ENCODE data around the gene CD19. TPM values are rescaled to one million over a fixed set of nuclear protein-coding genes. Genes with fewer than 3 reads are reported as not detected.

The CD19 gene
- not detected in 2 replicates for total RNA-seq

GRCh38 chr16:28931801-28932225, at the start of gene CD19:
Gene CD19 (plus strand): TSS chr16:28931971. CDS start chr16:28932001, 30 bp downstream.

GRCh38 chr16:28924762-28925385, 6.9 kb upstream of the CD19 start, which contains the start of gene RABEP2:
Gene RABEP2 (minus strand): TSS chr16:28925238. CDS start chr16:28925163, 75 bp downstream.

DNA sequence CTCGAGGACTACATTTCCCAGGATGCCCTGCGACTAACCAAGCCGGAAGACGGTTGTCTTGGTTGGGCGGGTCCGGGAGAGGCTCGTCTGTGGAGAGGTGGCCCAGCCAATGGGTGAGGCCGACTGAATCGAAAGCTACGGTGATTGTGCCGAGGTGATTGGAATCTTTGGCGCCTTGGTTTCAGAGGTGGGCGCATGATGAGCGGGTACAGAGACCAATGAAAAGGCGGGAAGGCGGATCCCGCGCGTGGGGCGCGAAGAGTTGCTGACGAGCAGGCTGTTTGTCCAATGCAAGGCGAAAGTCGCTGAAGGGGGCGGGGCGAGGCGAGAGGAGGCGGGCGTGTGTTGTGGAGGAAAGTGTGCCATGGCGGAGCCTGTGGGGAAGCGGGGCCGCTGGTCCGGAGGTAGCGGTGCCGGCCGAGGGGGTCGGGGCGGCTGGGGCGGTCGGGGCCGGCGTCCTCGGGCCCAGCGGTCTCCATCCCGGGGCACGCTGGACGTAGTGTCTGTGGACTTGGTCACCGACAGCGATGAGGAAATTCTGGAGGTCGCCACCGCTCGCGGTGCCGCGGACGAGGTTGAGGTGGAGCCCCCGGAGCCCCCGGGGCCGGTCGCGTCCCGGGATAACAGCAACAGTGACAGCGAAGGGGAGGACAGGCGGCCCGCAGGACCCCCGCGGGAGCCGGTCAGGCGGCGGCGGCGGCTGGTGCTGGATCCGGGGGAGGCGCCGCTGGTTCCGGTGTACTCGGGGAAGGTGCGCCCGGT, 19.1 kb downstream of the CD19 start, which contains the start of gene NFATC2IP:
NFATC2IP (plus strand) TSS at position 290 of the 762 bp plus-strand sequence; CDS start at position 365, 75 bp downstream.

GRCh38 chr16:28974437-28975157, 42.8 kb downstream of the CD19 start, which contains the start of gene SPNS1:
Gene SPNS1 (plus strand): TSS chr16:28974778. CDS start chr16:28975152, 374 bp downstream.

DNA sequence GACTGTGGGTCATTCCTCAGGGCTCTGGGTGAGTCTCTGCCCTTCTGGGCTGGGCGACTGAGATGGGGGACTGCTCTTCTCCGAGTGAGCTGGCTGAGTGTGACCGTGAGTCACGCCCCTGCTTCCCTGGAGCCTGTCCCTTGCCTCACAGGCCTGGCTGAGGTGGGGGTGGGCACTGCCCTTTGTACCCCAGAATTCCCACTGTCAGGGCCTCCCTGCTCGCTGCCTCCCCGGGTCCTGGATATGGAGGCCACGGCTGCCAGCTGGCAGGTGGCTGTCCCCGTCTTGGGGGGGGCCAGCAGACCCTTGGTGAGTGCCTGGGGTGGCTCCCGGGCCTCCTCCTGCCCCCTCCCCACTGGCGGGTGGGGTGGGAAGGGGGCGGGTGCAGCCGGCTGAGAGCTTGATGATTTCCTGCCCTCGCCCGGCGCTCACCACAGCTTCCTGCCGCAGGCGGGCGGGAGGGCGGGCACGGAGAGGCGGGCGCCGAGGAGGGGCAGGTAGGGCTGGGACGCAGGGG, 52.9 kb downstream of the CD19 start, which contains the start of gene LAT:
LAT (plus strand) TSS at position 434 of the 517 bp plus-strand sequence. CDS start 366 bp downstream, outside the sequence.

Other genes starting within 250 kb of the CD19 start
- 218 and 530 TPM in 2 replicates for gene EIF3C, start 220.5 kb upstream of the CD19 start, total RNA-seq
- 0.26 and 1.2 TPM in 2 replicates for gene NPIPB9, start 180.2 kb upstream of the CD19 start, total RNA-seq
- gene ATXN2L, start 109.0 kb upstream of the CD19 start, total RNA-seq: 26.0 and 40.7 TPM in 2 replicates
- 81.1 and 100 TPM in 2 replicates for gene TUFM, start 85.6 kb upstream of the CD19 start, total RNA-seq
- gene SH2B1, start 68.1 kb upstream of the CD19 start, total RNA-seq: 11.2 and 11.6 TPM in 2 replicates
- gene ATP2A1, start 53.5 kb upstream of the CD19 start, total RNA-seq: under 0.01 and 0.12 TPM in 2 replicates
- 37.1 and 43.3 TPM in 2 replicates for gene RABEP2, start 6.7 kb upstream of the CD19 start, total RNA-seq
- gene NFATC2IP, start 19.0 kb downstream of the CD19 start, total RNA-seq: 12.8 and 14.1 TPM in 2 replicates
- 24.4 and 25.6 TPM in 2 replicates for gene SPNS1, start 42.8 kb downstream of the CD19 start, total RNA-seq
- gene LAT, start 53.1 kb downstream of the CD19 start, total RNA-seq: 0.53 and 0.68 TPM in 2 replicates